GM12875 (cell line): ENCODE data around the gene RITA1.

Experiments
- H3K4me3 ChIP-seq: one replicate; pipeline ENCODE4 v1.5.1; 2011; ENCODE audit warnings: low read depth, low read length, control low read depth
- TF ChIP-seq, protein P1 (sequence below): IDR thresholded peaks from 2 replicates; pipeline ENCODE4 v1.5.1; 2011; ENCODE audit warnings: low read depth, mild to moderate bottlenecking, control low read depth, inconsistent platforms, low read length, moderate library complexity, borderline replicate concordance; ENCODE audit not compliant: insufficient read depth

The RITA1 gene

DNA sequence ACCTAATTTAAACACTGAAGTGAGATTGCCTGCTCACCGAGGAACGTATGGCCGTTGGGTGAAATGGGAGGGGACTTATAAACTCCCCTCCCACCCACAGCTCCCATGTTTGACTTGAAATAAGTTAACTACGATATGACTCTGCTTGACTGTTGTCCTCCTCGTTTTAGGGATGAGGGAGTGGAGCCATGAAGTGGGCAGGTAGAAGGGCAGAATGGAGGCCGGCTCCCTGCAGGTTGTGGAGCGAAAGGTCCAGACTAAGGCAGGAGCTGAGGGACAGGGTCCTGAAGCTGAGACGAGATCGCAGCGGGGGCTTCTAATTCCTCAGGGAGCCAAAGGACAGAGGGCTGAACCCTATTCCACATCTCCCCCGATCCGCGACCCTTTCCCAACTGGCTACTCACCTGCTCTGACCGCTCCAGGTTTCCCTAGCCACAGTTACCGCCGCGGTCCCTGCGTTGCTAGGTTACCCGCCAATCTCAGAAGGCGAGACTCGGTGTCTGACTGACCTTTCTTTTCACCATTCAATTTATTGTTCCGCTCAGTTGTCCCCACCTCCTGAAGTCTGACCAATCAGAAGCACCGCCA lies 35.2 kb downstream of the RITA1 start:
- H3K4me3 ChIP-seq: peak overlapping the region; percentile 63
- TF ChIP-seq, protein P1, sequence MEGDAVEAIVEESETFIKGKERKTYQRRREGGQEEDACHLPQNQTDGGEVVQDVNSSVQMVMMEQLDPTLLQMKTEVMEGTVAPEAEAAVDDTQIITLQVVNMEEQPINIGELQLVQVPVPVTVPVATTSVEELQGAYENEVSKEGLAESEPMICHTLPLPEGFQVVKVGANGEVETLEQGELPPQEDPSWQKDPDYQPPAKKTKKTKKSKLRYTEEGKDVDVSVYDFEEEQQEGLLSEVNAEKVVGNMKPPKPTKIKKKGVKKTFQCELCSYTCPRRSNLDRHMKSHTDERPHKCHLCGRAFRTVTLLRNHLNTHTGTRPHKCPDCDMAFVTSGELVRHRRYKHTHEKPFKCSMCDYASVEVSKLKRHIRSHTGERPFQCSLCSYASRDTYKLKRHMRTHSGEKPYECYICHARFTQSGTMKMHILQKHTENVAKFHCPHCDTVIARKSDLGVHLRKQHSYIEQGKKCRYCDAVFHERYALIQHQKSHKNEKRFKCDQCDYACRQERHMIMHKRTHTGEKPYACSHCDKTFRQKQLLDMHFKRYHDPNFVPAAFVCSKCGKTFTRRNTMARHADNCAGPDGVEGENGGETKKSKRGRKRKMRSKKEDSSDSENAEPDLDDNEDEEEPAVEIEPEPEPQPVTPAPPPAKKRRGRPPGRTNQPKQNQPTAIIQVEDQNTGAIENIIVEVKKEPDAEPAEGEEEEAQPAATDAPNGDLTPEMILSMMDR: no peak

DNA sequence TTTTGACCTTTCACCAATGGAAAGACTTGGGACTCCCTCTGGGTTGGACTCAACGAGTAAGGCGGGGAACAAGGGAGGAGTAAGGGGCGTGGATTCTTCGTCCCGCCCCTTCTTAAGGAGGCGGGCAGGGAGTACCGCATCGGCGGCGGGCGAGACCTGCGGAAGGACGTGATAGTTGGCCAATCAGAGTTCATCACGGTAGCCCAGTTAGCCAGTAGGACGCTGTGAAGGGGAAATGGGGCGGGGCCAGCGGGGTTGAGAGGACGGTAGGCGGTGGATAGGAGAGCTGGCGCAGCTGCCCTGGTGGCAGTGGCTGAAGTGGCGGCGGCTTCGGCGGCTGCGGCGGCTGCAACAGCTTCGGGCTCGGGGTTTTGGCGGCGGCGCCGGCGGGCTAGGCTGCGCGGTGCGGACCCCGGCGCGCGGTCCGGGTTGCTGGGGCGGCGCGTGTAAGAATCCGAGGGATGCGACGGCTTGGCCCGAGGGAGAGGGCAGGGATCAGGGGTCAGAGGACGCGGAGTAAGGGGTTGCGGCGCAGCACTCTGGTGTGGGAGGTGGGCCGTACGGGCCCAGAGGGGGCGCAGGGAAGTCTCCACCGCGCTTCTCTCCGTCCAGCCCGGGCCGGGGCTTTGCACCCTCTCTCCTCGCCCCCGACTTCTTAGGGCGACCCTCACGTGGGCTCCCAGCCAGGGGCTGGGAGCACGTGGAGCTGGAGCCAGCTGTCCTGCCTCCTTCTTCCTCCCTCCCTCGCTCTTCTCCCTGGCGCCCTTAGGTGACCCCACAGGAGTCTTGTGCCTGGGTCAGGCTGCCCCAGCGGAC lies 35.9 kb downstream of the RITA1 start, which contains the start of gene TPCN1:
TSS of gene TPCN1 (plus strand) at position 284 of the 816 bp plus-strand sequence. CDS start 5,389 bp downstream, outside the sequence.
- H3K4me3 ChIP-seq: peak within 1 kb of the TSS; percentile 94
- TF ChIP-seq, protein P1: no peak

DNA sequence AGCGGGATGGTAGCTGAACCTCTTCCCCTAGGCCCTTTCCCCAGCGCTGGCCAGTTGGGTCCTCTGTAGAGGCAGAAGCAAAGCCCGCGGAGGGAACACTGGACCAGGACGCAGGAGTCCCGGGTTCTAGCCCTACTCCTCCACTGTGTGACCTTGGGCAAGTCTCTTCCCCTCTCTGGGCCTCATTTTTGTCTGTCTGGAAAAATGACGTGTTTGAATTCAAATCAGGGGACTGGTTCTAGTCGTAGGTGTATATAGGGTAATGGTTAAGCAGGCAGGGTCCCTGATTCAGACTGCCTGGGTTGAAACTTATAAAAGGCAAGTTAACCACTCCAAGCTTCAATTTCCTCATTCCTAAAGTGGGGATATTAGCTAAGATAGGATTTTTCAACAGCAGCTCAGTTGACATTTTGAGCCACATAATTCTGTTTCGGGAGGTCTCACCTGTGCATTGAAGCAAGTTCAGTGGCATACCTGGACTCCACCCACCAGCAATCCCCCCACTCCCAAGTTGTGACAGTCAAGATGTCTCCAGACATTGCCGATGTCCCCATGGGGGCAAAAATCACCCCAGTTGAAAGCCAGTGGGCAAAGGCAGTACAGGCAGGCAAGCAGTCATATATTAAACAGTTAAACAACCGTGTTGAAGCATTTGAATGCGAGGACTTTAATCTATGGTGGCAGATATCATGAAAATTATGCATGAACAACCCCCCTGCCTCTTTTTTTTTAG lies 36.6 kb downstream of the RITA1 start:
- TF ChIP-seq, protein P1: no peak
- H3K4me3 ChIP-seq: peak overlapping the region; percentile 94

DNA sequence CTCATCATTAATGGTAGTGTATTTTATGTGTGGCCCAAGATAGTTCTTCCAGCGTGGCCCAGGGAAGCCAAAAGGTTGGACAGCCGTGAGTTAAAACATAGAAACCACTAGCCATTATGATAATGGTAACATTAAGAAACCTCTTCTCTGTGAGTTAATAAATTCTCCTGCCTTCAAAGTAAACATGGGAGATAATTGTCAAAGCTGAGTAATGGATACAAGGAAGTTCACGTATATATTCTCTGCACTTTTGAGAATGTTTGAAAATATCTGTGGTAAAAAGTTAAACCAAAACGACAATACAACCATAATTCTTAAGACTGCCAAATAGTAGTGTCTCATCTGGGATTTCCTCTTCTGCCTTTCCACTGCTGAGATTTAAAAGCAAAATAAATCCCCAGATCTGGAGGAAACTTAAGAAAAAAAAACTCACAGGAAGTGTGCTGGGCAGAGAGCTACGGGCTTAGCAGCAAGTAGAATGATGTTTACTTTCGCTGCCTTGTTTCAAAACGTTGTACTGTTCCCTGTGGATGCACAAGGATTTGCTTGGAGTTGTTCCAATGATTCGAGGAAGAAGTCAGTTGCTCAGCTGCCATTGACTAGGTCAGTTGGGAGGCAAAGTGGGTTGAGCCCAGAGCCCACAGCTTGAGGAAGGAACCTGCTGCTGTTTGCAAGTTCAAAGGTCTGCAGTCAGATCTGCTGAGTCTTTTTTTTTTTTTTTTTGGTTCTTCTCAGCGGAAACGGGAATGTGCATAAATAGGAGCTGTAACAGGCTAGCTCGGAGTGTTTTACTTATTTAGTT lies 37.4 kb downstream of the RITA1 start:
- peak overlapping the region; percentile 94 for H3K4me3 ChIP-seq
- TF ChIP-seq, protein P1: no peak

DNA sequence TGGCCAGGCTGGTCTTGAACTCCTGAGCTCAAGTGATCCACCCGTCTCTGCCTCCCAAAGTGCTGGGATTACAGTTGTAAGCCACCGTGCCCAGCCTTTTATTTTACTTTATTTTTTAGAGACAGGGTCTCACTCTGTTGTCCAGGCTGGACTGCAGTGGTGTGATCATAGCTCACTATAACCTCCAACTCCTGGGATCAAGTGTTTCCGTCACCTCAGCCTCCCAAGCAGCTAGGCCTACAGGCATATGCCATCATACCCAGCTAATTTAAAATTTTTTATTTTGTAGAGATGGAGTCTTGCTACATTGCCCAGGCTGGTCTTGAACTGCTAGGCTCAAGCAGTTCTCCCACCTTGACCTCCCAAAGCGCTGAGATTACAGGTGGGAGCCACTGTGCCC lies 39.4 kb downstream of the RITA1 start:
- H3K4me3 ChIP-seq: no peak overlapping the region
- TF ChIP-seq, protein P1: no peak

DNA sequence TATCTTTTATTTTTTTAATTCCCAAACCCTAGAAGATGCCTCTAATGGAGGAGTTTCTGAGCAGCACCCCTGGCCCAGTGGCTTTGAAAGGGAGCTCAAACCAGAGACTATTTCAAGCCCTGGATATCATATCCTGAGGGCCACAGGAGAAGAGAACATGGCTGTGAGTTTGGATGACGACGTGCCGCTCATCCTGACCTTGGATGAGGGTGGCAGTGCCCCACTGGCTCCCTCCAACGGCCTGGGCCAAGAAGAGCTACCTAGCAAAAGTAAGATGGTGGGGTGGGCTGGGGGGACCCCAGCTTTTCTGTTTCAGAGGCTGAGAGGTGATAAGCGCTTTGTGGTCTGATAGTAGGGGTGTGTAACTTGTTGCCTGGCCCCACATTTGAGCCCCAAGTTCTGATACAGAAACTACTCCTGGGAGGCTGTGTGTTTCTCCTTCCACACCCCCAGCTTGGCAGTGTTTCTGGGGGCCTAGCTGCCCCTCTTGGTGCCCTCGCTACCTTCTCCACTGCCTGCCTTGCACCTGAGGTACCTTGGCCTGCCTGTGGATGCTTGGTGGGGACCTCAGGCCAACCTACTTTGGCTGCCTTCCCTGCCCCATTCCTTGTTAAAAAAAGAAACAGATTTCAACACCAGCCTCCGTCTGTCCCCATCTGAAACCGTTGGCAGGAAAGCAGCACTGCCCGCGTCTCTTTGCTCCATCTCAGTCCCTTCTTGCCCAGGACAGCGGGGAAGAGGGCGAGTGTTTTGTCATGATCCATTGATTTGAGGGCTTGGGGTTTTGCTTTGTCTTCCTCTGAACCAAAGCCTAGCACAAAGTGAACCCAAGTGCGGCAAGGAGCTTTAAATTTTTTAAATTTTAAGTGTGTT lies 41.4 kb downstream of the RITA1 start:
- TF ChIP-seq, protein P1: no peak
- H3K4me3 ChIP-seq: no peak overlapping the region
